GM12878 (cell line): Measurements from ENCODE around the gene MYO3B. TPM values are rescaled to one million over a fixed set of nuclear protein-coding genes. Genes with fewer than 3 reads are reported as not detected.

Experiments
- ATAC-seq: fragments of 200-7000 bp; cut with Tn5 transposase; 3 replicates; pipeline ENCODE4 v1.9.1; 2020; ENCODE audit warnings: mild to moderate bottlenecking, moderate library complexity
- BruUV-seq: library from RNA; stranded (reverse); fragments of 400-500 nt; replicated peaks from 2 replicates; lab custom pipeline; 2021; lab: Mats Ljungman, UMichigan
- CTCF ChIA-PET: fragments of 300-600 bp; sonication (Branson Sonifier 250); formaldehyde crosslinking; extraction: SDS; loops from one replicate; lab custom pipeline; 2021; ENCODE audit warnings: inconsistent platforms; lab: Yijun Ruan, JAX
- POLR2A ChIA-PET: fragments of 350-600 bp; formaldehyde crosslinking; extraction: SDS; loops from one replicate; lab custom pipeline; 2021; ENCODE audit warnings: inconsistent platforms; lab: Charles Lee
- RAD21 ChIA-PET: fragments of 300-600 bp; sonication (Branson Sonifier 250); formaldehyde crosslinking; loops from one replicate; lab custom pipeline; 2023; ENCODE audit warnings: antibody characterized with exemption; ENCODE audit not compliant: unreplicated experiment; lab: Charles Lee
- SMC1A ChIA-PET: fragments of 300-600 bp; sonication (Branson Sonifier 250); formaldehyde crosslinking; loops from one replicate; lab custom pipeline; 2023; ENCODE audit not compliant: unreplicated experiment, uncharacterized antibody; lab: Charles Lee
- DNase-seq: peaks from one replicate; pipeline ENCODE4 v3.0.0-alpha.2; 2011; ENCODE audit warnings: low read depth, low spot score
- FAIRE-seq: peaks from 3 replicates; lab custom pipeline; 2011; peaks lifted over from hg19 to GRCh38; lab: Jason Lieb, UNC
- H2AFZ ChIP-seq: 2 replicates; pipeline ENCODE4 v1.6.0; 2011; ENCODE audit warnings: low read depth, low read length, control low read depth; ENCODE audit not compliant: control insufficient read depth
- H3K27ac ChIP-seq: 2 replicates; pipeline ENCODE4 v1.5.1; 2011; ENCODE audit warnings: control low read depth; ENCODE audit not compliant: control insufficient read depth, insufficient read depth
- H3K27me3 ChIP-seq, 2 experiments: replicated peaks in 1 of 2; 2 replicates each; pipeline versions ENCODE4 v1.6.0 to v1.6.1; 2011; ENCODE audit warnings: low read length in 1 of 2; ENCODE audit not compliant: control insufficient read depth in 2 of 2, insufficient read depth in 2 of 2
- H3K36me3 ChIP-seq, 2 experiments: 2 replicates each; pipeline ENCODE4 v1.5.1; 2011; ENCODE audit warnings: low read length in 1 of 2; ENCODE audit not compliant: control insufficient read depth in 2 of 2, insufficient read depth in 2 of 2
- H3K4me1 ChIP-seq: 2 replicates; pipeline ENCODE4 v1.6.1; 2011; ENCODE audit warnings: mild to moderate bottlenecking, low read length, moderate library complexity, mixed read lengths; ENCODE audit not compliant: control insufficient read depth, insufficient read depth
- H3K4me2 ChIP-seq: 2 replicates; pipeline ENCODE4 v1.6.0; 2011; ENCODE audit warnings: control low read depth; ENCODE audit not compliant: control insufficient read depth, insufficient read depth
- H3K4me3 ChIP-seq: fragments of 200-600 bp; sonication (generic); 2 replicates; pipeline ENCODE4 v1.5.1; 2016
- H3K79me2 ChIP-seq: 2 replicates; pipeline ENCODE4 v1.6.0; 2011; ENCODE audit warnings: low read length; ENCODE audit not compliant: control insufficient read depth, insufficient read depth
- H3K9ac ChIP-seq: 2 replicates; pipeline ENCODE4 v1.8.0; 2011; ENCODE audit warnings: low read length, control low read depth, mixed read lengths; ENCODE audit not compliant: control insufficient read depth, insufficient read depth
- H3K9me3 ChIP-seq: replicated peaks from 3 replicates; pipeline ENCODE4 v1.5.1; 2011; ENCODE audit warnings: mild to moderate bottlenecking, low read length; ENCODE audit not compliant: control insufficient read depth, insufficient read depth
- H4K20me1 ChIP-seq: 2 replicates; pipeline ENCODE4 v1.6.0; 2011; ENCODE audit not compliant: control insufficient read depth, insufficient read depth
- CHD1 ChIP-seq: IDR thresholded peaks from 2 replicates; pipeline ENCODE4 v1.6.1; 2012; ENCODE audit warnings: low read depth, low read length, improper control_type of control experiment
- DPF2 ChIP-seq: fragments of 450-650 bp; IDR thresholded peaks from 2 replicates; pipeline ENCODE4 v1.6.1; 2017; ENCODE audit warnings: mild to moderate bottlenecking
- EED ChIP-seq: sonication (generic); IDR thresholded peaks from 2 replicates; pipeline ENCODE4 v1.6.1; 2016; ENCODE audit warnings: antibody characterized with exemption, low read depth
- KLF5 ChIP-seq: fragments of 450-650 bp; IDR thresholded peaks from 2 replicates; pipeline ENCODE4 v1.6.1; 2014; ENCODE audit warnings: mild to moderate bottlenecking; ENCODE audit not compliant: partially characterized antibody
- NRF1 ChIP-seq: conservative IDR thresholded peaks from 2 replicates; pipeline ENCODE4 v1.6.1; 2011; ENCODE audit warnings: mild to moderate bottlenecking, low read depth, low read length, improper control_type of control experiment
- ZZZ3 ChIP-seq: IDR thresholded peaks from 2 replicates; pipeline ENCODE4 v1.6.1; 2011; ENCODE audit warnings: low read depth; ENCODE audit not compliant: control insufficient read depth, insufficient read length
- WGBS: methylation state at CpG from one replicate; pipeline ENCODE4 v1.1.6; 2016; ENCODE audit warnings: low lambda C conversion rate; ENCODE audit not compliant: insufficient replicate concordance, insufficient coverage; ENCODE audit errors: missing lambda C conversion rate; 5-methylcytosine and 5-hydroxymethylcytosine counted together
- in situ Hi-C: fragments of 300-500 bp; cut with MboI; formaldehyde crosslinking; loops from 9 replicates; pipeline ENCODE4 v1.14.3; 2018; ENCODE audit warnings: mixed read lengths
- intact Hi-C: fragments of 100-400 bp; cut with micrococcal nuclease; formaldehyde crosslinking; loops from one replicate; pipeline ENCODE4 v1.14.2; 2022; ENCODE audit not compliant: unreplicated experiment
- polyA plus RNA-seq, 11 experiments: library from polyadenylated mRNA; depleted of rRNA in 4 of 11; unstranded in 6 of 11; stranded (reverse) in 5 of 11; fragments of >200 nt; fragmentation: Nextera tagmentation in 4 of 11; fragmentation: Illumina TruSeq in 1 of 11; extraction: Ambion mirVana in 4 of 11; extraction: Trizol in 1 of 11; gene quantifications; 1 replicate in 1 of 11; 2 replicates in 10 of 11; pipeline versions ENCODE4 v1.2.1 to v1.2.3, GENCODE V29; 2011 to 2016; ENCODE audit warnings: inconsistent platforms in 2 of 11, missing spikeins in 2 of 11, low read depth in 1 of 11
- total RNA-seq, 4 experiments: library from RNA; depleted of rRNA in 3 of 4; stranded (reverse); fragments of >200 nt in 3 of 4; fragmentation: Illumina TruSeq in 1 of 4; extraction: Trizol in 1 of 4; gene quantifications; 2 replicates each; pipeline versions ENCODE4 v1.2.1 to v1.2.3, GENCODE V29; 2013 to 2021
- TF ChIP-seq, protein P1 (sequence below): fragments of 450-650 bp; formaldehyde crosslinking; IDR thresholded peaks from 2 replicates; pipeline ENCODE4 v1.4.0; 2022; ENCODE audit warnings: mild to moderate bottlenecking, moderate library complexity
- TF ChIP-seq, protein P2 (sequence below): fragments of 450-650 bp; IDR thresholded peaks from 2 replicates; pipeline ENCODE4 v1.6.1; 2017; ENCODE audit warnings: mild to moderate bottlenecking, moderate library complexity

MYO3B gene
- total and polyA plus RNA-seq, 10 of the 15 experiments (the other 5 are each of a cell fraction or from before 2014, with no cell fraction given): 1.1 to 7.1 (median 2.1) TPM

DNA sequence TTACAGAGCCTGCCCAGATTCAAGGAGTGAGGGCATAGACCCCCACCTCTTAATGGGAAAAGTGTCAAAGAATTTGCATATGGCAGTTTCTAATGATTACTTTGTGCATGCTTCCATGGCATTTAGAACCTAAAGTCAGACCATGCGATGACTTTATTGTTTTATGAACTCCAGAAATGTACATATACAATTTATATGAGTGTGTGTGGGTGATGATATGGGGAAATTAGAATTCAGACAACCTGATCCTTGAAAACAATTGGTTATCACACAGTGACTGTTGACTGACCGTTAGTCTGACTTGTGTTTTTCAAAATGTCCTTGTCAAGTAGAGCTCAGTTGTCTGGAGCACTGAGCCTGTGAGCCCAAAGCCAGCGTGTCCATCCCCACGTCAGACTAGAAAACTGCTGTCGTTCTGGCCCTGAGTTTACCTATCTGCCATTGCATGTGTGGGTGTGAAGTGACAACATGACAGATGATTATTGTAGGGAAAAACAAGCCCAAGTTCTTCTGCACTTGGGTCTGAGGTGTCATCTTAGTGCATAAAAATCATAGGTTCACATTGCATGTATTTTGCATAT is 128.4 kb downstream of the MYO3B start:
- Histone ChIP-seq H3K9ac (no peak overlapping the region), H2AFZ (no peak overlapping the region), H3K4me2 (no peak overlapping the region), H3K27me3 (no peaks in the 10 kb centered on the region), H3K4me1 (no peaks in the 10 kb centered on the region), H4K20me1 (no peaks in the 10 kb centered on the region), H3K79me2 (no peaks in the 10 kb centered on the region), H3K27ac (no peak overlapping the region), H3K9me3 (no peaks in the 10 kb centered on the region), H3K36me3 (no peaks in the 10 kb centered on the region), H3K4me3 (no peak overlapping the region)
- RAD21 ChIA-PET: no interaction called here
- TF ChIP-seq, protein P1, sequence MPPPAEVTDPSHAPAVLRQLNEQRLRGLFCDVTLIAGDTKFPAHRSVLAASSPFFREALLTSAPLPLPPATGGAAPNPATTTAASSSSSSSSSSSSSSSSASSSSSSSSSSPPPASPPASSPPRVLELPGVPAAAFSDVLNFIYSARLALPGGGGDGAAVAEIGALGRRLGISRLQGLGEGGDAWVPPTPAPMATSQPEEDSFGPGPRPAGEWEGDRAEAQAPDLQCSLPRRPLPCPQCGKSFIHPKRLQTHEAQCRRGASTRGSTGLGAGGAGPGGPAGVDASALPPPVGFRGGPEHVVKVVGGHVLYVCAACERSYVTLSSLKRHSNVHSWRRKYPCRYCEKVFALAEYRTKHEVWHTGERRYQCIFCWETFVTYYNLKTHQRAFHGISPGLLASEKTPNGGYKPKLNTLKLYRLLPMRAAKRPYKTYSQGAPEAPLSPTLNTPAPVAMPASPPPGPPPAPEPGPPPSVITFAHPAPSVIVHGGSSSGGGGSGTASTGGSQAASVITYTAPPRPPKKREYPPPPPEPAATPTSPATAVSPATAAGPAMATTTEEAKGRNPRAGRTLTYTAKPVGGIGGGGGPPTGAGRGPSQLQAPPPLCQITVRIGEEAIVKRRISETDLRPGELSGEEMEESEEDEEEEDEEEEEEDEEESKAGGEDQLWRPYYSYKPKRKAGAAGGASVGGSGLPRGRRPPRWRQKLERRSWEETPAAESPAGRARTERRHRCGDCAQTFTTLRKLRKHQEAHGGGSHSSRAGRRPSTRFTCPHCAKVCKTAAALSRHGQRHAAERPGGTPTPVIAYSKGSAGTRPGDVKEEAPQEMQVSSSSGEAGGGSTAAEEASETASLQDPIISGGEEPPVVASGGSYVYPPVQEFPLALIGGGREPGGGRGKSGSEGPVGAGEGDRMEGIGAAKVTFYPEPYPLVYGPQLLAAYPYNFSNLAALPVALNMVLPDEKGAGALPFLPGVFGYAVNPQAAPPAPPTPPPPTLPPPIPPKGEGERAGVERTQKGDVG: no peak
- no peak for TF ChIP-seq EED
- TF ChIP-seq DPF2: no peak
- TF ChIP-seq KLF5: no peak
- TF ChIP-seq ZZZ3: no peak
- TF ChIP-seq NRF1: no peak
- no peak for TF ChIP-seq CHD1
- TF ChIP-seq, protein P2, sequence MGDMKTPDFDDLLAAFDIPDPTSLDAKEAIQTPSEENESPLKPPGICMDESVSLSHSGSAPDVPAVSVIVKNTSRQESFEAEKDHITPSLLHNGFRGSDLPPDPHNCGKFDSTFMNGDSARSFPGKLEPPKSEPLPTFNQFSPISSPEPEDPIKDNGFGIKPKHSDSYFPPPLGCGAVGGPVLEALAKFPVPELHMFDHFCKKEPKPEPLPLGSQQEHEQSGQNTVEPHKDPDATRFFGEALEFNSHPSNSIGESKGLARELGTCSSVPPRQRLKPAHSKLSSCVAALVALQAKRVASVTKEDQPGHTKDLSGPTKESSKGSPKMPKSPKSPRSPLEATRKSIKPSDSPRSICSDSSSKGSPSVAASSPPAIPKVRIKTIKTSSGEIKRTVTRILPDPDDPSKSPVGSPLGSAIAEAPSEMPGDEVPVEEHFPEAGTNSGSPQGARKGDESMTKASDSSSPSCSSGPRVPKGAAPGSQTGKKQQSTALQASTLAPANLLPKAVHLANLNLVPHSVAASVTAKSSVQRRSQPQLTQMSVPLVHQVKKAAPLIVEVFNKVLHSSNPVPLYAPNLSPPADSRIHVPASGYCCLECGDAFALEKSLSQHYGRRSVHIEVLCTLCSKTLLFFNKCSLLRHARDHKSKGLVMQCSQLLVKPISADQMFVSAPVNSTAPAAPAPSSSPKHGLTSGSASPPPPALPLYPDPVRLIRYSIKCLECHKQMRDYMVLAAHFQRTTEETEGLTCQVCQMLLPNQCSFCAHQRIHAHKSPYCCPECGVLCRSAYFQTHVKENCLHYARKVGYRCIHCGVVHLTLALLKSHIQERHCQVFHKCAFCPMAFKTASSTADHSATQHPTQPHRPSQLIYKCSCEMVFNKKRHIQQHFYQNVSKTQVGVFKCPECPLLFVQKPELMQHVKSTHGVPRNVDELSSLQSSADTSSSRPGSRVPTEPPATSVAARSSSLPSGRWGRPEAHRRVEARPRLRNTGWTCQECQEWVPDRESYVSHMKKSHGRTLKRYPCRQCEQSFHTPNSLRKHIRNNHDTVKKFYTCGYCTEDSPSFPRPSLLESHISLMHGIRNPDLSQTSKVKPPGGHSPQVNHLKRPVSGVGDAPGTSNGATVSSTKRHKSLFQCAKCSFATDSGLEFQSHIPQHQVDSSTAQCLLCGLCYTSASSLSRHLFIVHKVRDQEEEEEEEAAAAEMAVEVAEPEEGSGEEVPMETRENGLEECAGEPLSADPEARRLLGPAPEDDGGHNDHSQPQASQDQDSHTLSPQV: no peak
- WGBS: 48% methylated on average over 5 of the region's 5 CpGs
- intact Hi-C loops: no loop called here
- ATAC-seq (no peak), DNase-seq (no peak), FAIRE-seq (no peak)
- SMC1A ChIA-PET: interaction anchor here (0.7 kb wide), 1 partner anchor 8 kb away, joined by 4 read pairs; no protein-coding TSS in a partner anchor
- POLR2A ChIA-PET: interaction anchor here (1.0 kb wide), 1 partner anchor 145 kb away, joined by 3 read pairs; no protein-coding TSS in a partner anchor
- in situ Hi-C loops: no loop called here
- CTCF ChIA-PET: interaction anchor here (0.7 kb wide), 1 partner anchor 17 kb away, joined by 3 read pairs; no protein-coding TSS in a partner anchor
- no TSS peak for BruUV-seq
